Activated CD4-positive, alpha-beta T cell treated with anti-CD3 and anti-CD28 coated beads, Interleukin-2, Interleukin-4, amounts not matched to agents 100 ng/mL and 50 ng/mL, durations not matched to agents 16 hours and 8 hours (primary cell): ENCODE measurements around the gene SOCS6.
"Not testable (repeated sequence)": the region's sequence is repeated elsewhere in the genome, so short reads cannot be mapped to it uniquely, and the experiment has no call there.

ENCODE experiments used
- DNase-seq: peaks from one replicate; pipeline ENCODE4 v3.0.0-alpha.2; 2020; ENCODE audit warnings: low spot score

The SOCS6 gene, protein sequence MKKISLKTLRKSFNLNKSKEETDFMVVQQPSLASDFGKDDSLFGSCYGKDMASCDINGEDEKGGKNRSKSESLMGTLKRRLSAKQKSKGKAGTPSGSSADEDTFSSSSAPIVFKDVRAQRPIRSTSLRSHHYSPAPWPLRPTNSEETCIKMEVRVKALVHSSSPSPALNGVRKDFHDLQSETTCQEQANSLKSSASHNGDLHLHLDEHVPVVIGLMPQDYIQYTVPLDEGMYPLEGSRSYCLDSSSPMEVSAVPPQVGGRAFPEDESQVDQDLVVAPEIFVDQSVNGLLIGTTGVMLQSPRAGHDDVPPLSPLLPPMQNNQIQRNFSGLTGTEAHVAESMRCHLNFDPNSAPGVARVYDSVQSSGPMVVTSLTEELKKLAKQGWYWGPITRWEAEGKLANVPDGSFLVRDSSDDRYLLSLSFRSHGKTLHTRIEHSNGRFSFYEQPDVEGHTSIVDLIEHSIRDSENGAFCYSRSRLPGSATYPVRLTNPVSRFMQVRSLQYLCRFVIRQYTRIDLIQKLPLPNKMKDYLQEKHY

DNA sequence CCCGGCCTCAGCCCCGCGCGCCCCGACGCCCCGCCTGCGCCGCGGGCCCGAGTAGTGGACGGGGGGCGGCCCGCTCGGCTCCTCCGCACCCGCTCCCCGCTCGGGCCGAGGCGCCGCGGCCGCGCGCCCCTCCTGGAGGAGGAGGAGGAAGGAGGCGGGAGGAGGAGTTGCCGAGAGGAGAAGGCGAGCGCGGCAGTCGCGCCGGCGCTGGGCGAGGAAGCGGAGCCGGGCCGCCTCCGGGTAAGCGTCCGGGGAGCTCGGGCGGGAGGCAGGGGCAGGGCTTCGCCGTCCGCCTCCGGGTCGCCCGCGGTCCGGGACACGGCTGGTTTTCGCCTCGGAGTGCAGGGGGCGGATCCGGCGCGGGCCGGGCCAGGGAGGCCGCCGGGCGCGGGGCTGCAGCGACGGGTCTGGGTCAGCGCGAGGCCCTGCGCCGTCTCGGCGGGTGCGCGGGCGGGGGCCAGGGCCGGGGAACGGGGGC, at the start of gene SOCS6:
Gene SOCS6 (plus strand): TSS at position 195 of the 478 bp plus-strand sequence. CDS start 35,624 bp downstream, outside the sequence.
- DNase-seq, result peak; percentile 45

DNA sequence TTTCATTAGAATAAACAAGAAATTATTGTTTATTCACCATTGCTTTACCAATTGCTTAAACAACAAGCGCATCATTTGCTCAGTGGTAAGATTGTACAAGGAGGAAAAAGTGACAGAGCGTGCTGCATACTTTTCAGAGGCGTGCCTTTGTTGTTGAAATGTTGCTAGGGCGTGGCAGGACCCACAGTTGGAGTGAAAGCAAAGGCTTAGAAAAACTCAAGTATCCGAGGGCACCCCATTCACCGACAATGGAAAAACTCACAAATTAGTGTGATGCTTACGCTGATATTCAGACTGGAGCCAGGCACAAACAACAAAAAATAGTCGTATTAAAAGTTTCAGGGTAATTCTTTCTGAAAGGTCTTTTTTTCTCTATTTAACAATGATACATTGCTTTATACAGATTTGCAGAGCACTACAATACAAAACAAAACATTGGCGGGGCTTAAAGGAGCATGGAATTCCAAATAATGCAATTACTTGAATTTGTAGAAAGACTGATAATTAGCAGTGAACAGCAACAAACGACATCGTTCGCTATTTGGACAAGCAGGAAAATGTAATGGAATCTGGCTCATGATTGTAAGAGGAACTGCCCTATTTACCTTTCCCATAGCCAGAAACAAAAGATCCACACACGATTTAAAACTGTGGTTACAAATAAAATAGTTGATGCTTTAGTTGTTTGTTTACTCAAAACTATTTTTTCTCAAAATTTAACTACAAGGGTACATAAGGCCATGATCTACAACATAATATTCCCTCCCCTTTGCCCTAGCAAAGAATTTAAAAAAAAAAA, 45.5 kb upstream of the SOCS6 start:
- no peak for DNase-seq

DNA sequence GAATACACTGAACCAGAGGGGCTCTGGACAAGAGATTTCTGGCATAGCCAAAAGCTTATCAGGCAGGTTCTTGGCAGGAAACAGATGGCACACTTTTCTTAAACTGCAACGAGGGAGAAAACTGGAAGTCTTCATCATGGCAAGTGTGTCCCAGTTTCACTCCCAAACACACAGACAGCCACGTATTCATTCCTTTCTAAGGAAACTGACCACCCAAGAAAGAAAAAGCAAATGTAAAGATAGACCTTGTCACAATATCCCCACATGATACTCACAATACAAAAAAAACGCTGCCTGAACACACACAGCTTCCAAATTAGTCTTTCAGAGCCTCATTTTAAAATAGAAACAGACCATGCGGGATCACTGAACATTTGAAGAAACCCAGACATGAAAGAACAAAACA, 42.8 kb upstream of the SOCS6 start:
- DNase-seq, result no peak

GRCh38 chr18:70249118-70249517, 39.7 kb upstream of the SOCS6 start:
- DNase-seq, result no peak

GRCh38 chr18:70249861-70250260, 39.0 kb upstream of the SOCS6 start:
- DNase-seq, result not testable (repeated sequence)

DNA sequence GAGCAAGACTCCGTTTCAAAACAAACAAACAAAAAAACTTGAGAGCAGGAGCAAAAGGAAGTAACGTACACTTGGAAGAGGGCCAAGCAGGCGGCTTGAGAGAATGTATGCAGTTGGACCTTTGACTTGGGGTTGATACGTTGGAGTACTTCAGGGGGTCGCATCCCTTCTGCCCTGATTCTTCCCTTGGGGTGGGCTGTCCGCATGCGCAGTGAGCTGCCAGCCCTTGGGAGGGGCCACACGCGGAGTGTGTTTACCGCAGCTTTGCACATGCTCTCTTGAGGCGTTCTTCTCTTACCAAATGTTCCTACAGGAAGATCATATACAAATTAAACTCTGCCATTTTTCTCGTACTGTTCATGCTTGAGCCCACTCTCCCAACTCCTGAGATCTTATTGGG, 38.1 kb upstream of the SOCS6 start:
- DNase-seq, result no peak

- no peak for DNase-seq
Observed at GRCh38 chr18:70256184-70256583, 32.7 kb upstream of the SOCS6 start.

- DNase-seq, result no peak
Observed at GRCh38 chr18:70256994-70257393, 31.9 kb upstream of the SOCS6 start.

DNA sequence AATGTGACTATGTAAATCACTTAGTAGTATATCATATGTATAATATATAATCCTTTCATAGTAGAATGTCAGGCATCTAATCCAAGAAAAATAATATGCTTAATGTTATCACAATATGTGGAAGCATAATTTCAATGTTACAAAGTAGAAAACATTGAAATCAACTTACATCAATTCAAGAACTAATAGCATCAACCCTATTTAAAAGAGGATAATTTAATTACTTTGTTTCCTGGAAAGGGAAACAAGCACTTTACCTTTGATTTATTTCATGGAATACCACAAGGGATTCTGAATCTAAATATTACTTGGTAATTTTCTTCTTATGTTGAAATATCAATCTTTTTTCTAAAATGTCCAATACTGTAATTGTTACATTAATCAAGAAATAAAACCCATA, 30.6 kb upstream of the SOCS6 start:
- no peak for DNase-seq

DNA sequence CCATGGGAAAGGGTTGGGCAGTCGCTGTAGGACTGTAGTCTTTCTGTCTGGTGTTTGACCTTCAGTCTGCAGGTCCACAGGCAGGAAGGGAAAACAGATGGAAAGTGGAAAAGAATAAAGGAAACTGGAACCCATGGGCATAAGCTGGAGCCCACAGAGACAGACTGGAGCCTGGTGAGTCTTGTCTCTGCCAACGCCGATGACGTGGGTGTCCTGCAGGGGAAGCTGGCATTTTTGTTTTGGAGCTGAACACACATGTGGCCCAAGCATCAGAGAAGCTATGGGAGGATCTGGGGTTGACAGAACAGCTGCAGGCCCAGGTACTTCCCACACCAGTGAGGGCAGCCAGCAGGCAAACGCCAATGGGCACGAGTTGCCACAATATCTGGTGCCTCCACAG, 28.2 kb upstream of the SOCS6 start:
- DNase-seq, result no peak

GRCh38 chr18:70261141-70261788, 27.6 kb upstream of the SOCS6 start:
- no peak for DNase-seq

DNA sequence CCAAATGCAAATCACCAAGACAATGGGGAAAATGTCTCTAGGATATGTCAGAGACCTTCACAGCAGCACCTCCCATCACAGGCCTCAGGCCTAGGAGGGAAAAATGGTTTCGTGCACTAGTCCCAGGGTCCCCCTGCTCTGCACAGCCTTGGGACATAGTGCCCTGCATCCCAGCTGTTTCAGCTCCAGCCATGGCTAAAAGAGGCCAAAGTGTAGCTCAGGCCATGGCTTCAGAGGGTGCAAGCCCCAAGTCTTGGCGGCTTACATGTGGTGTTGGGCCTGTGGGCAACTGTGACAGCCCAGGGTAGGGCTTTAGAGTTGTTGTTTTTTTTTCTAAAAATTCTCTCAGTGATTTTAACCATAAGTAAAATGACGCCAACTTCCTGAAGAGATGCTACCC, 25.5 kb upstream of the SOCS6 start:
- DNase-seq, result no peak

- DNase-seq, result no peak
Observed at GRCh38 chr18:70271742-70272141, 17.1 kb upstream of the SOCS6 start.

- DNase-seq, result no peak
Observed at GRCh38 chr18:70273021-70273420, 15.8 kb upstream of the SOCS6 start.

DNA sequence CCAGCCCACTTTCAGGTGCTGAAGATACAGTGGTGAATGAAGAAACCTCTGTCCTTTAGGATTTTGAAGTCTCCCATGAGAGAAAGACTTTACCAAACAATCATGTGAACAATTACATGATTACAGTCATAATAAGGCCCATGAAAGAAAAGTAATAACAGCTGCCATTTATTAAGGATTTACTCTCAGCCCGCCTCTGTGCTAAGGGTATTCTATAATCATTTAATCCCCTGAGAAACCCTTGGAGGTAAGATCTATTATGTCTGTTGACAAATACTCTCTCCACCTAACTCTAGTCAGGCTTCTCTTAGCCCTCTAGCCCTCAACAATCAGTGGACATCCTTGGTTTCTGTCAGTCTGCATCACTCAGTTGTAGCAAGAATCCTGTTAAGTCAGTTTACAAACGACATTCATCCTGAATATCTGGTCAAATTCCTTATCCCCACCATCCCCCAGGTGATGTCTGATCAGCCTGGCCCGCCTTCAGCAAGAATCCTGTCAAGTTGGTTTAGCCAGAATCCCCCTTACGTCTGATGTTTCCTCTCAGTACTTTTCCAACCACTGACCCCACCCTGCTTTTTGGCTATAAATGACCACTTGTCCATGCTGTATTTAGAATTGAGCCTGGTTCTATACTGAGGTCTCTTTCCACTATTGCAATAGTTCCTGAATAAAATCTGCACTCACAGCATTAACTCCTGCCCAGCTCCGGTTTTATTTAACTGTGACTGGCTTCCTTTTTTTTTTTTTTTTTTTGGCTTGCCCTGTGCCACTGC, 12.2 kb upstream of the SOCS6 start:
- no peak for DNase-seq

- DNase-seq, result peak; percentile 15
Observed at GRCh38 chr18:70279470-70279869, 9.4 kb upstream of the SOCS6 start.

- no peak for DNase-seq
Observed at GRCh38 chr18:70280007-70280925, 8.6 kb upstream of the SOCS6 start.

- DNase-seq, result no peak
Observed at GRCh38 chr18:70284976-70285620, 3.7 kb upstream of the SOCS6 start.

GRCh38 chr18:70287731-70288130, 1.1 kb upstream of the SOCS6 start:
- no peak for DNase-seq
